HUES48 (cell line): ENCODE measurements around the gene PRSS56.

Experiments used
- H3K27ac ChIP-seq: one replicate; pipeline ENCODE4 v1.7.0; 2013; ENCODE audit warnings: low read depth, low read length, inconsistent platforms
- H3K27me3 ChIP-seq: 2 replicates; pipeline ENCODE4 v1.6.1; 2013; ENCODE audit warnings: mild to moderate bottlenecking, low read length; ENCODE audit not compliant: control insufficient read depth, insufficient read depth
- H3K36me3 ChIP-seq: 2 replicates; pipeline ENCODE4 v1.6.1; 2013; ENCODE audit warnings: low read length; ENCODE audit not compliant: control insufficient read depth, insufficient read depth
- H3K4me1 ChIP-seq: 2 replicates; pipeline ENCODE4 v1.6.1; 2013; ENCODE audit warnings: mild to moderate bottlenecking, low read length; ENCODE audit not compliant: control insufficient read depth, insufficient read depth
- H3K4me3 ChIP-seq: 2 replicates; pipeline ENCODE4 v1.5.1; 2013; ENCODE audit warnings: mild to moderate bottlenecking, low read depth, low read length
- H3K9ac ChIP-seq: 2 replicates; pipeline ENCODE4 v1.6.1; 2013; ENCODE audit warnings: mild to moderate bottlenecking, low read depth, low read length, moderate library complexity
- H3K9me3 ChIP-seq: 2 replicates; pipeline ENCODE4 v1.6.1; 2013; ENCODE audit warnings: low read length; ENCODE audit not compliant: control insufficient read depth, insufficient read depth

Gene PRSS56

GRCh38 chr2:232539298-232540231 is 19.4 kb downstream of the PRSS56 start, which contains the start of gene CHRNG:
CHRNG (plus strand) TSS chr2:232539692; CDS start chr2:232539748, 56 bp downstream.
- H3K27ac ChIP-seq: no peak within 1 kb of the TSS
- no peak within 1 kb of the TSS for H3K4me3 ChIP-seq
- no peaks in the 10 kb centered on the region for H3K27me3 ChIP-seq
- H3K9ac ChIP-seq: no peak within 1 kb of the TSS
- H3K4me1 ChIP-seq: peaks cover 9% of the 10 kb centered on the region; the same call in 1 of the 2 replicates
- no peaks in the 10 kb centered on the region for H3K36me3 ChIP-seq
- no peaks in the 10 kb centered on the region for H3K9me3 ChIP-seq

GRCh38 chr2:232540441-232541041 is 20.4 kb downstream of the PRSS56 start:
- no peak overlapping the region for H3K27ac ChIP-seq
- peaks cover 9% of the 10 kb centered on the region; the same call in 1 of the 2 replicates for H3K4me1 ChIP-seq
- no peaks in the 10 kb centered on the region for H3K9me3 ChIP-seq
- H3K36me3 ChIP-seq: no peaks in the 10 kb centered on the region
- H3K9ac ChIP-seq: no peak overlapping the region
- H3K4me3 ChIP-seq: no peak overlapping the region
- no peaks in the 10 kb centered on the region for H3K27me3 ChIP-seq

- Histone ChIP-seq H3K4me1 (peaks cover 9% of the 10 kb centered on the region; the same call in 1 of the 2 replicates), H3K36me3 (no peaks in the 10 kb centered on the region), H3K9me3 (no peaks in the 10 kb centered on the region), H3K27me3 (no peaks in the 10 kb centered on the region), H3K27ac (no peak overlapping the region), H3K4me3 (no peak overlapping the region), H3K9ac (no peak overlapping the region)
These were observed 21.2 kb downstream of the PRSS56 start for GRCh38 chr2:232541195-232541960.

- H3K27ac ChIP-seq: no peak overlapping the region
- H3K4me1 ChIP-seq: peaks cover 9% of the 10 kb centered on the region; the same call in 1 of the 2 replicates
- no peak overlapping the region for H3K4me3 ChIP-seq
- H3K9me3 ChIP-seq: no peaks in the 10 kb centered on the region
- H3K9ac ChIP-seq: no peak overlapping the region
- H3K27me3 ChIP-seq: no peaks in the 10 kb centered on the region
- H3K36me3 ChIP-seq: peaks cover 3% of the 10 kb centered on the region
These were observed 21.9 kb downstream of the PRSS56 start for GRCh38 chr2:232541961-232542714.

- Histone ChIP-seq H3K9me3 (no peaks in the 10 kb centered on the region), H3K4me1 (peaks cover 9% of the 10 kb centered on the region; the same call in 1 of the 2 replicates), H3K9ac (no peak overlapping the region), H3K36me3 (peaks cover 11% of the 10 kb centered on the region), H3K4me3 (no peak overlapping the region), H3K27ac (no peak overlapping the region), H3K27me3 (no peaks in the 10 kb centered on the region)
These were observed 22.7 kb downstream of the PRSS56 start for GRCh38 chr2:232542715-232543467.

GRCh38 chr2:232543491-232543890 is 23.3 kb downstream of the PRSS56 start:
- H3K9me3 ChIP-seq: no peaks in the 10 kb centered on the region
- H3K36me3 ChIP-seq: peaks cover 12% of the 10 kb centered on the region

GRCh38 chr2:232543928-232544631 is 23.9 kb downstream of the PRSS56 start:
- H3K27ac ChIP-seq: no peak overlapping the region
- H3K27me3 ChIP-seq: no peaks in the 10 kb centered on the region
- peaks cover 12% of the 10 kb centered on the region for H3K36me3 ChIP-seq
- no peak overlapping the region for H3K4me3 ChIP-seq
- peaks cover 3% of the 10 kb centered on the region; the same call in 1 of the 2 replicates for H3K4me1 ChIP-seq
- no peak overlapping the region for H3K9ac ChIP-seq
- H3K9me3 ChIP-seq: no peaks in the 10 kb centered on the region

More at GRCh38 chr2:232543491-232543890, 23.3 kb downstream of the PRSS56 start:
- Histone ChIP-seq H3K27ac (no peak overlapping the region), H3K27me3 (no peaks in the 10 kb centered on the region), H3K4me1 (peaks cover 5% of the 10 kb centered on the region; the same call in 1 of the 2 replicates), H3K9ac (no peak overlapping the region), H3K4me3 (no peak overlapping the region)

- Histone ChIP-seq H3K4me1 (no peaks in the 10 kb centered on the region; the same call in 1 of the 2 replicates), H3K9ac (no peak overlapping the region), H3K27ac (no peak overlapping the region), H3K4me3 (no peak overlapping the region), H3K9me3 (no peaks in the 10 kb centered on the region), H3K36me3 (peaks cover 12% of the 10 kb centered on the region), H3K27me3 (no peaks in the 10 kb centered on the region)
These were observed 24.5 kb downstream of the PRSS56 start for GRCh38 chr2:232544674-232545073.

GRCh38 chr2:232545511-232546375 is 25.6 kb downstream of the PRSS56 start:
- H3K27me3 ChIP-seq: no peaks in the 10 kb centered on the region
- H3K36me3 ChIP-seq: peaks cover 12% of the 10 kb centered on the region
- no peak overlapping the region for H3K4me3 ChIP-seq

More at GRCh38 chr2:232545511-232546375, 25.6 kb downstream of the PRSS56 start:
- no peaks in the 10 kb centered on the region for H3K4me1 ChIP-seq
- no peaks in the 10 kb centered on the region for H3K9me3 ChIP-seq
- H3K9ac ChIP-seq: no peak overlapping the region
- no peak overlapping the region for H3K27ac ChIP-seq
